GM19397 (cell line): ENCODE data around the gene ANKRD28.
"Not testable (repeated sequence)": the region's sequence is repeated elsewhere in the genome, so short reads cannot be mapped to it uniquely, and the experiment has no call there.

ENCODE experiments used
- ATAC-seq: cut with Tn5 transposase; IDR thresholded peaks from one replicate; pipeline ENCODE4 v1.9.1; 2021; ENCODE audit warnings: mild to moderate bottlenecking, moderate library complexity; ENCODE audit not compliant: unreplicated experiment

Gene ANKRD28

GRCh38 chr3:15778332-15778858 is 19.4 kb downstream of the ANKRD28 start:
- ATAC-seq: no peak

GRCh38 chr3:15774931-15775560 is 22.7 kb downstream of the ANKRD28 start:
- ATAC-seq: not testable (repeated sequence)

GRCh38 chr3:15771444-15771843 is 26.3 kb downstream of the ANKRD28 start:
- ATAC-seq: no peak

- ATAC-seq: no peak
These were observed 28.4 kb downstream of the ANKRD28 start for GRCh38 chr3:15769256-15769915.

GRCh38 chr3:15768421-15769255 is 29.1 kb downstream of the ANKRD28 start:
- ATAC-seq: peak; percentile 78

DNA sequence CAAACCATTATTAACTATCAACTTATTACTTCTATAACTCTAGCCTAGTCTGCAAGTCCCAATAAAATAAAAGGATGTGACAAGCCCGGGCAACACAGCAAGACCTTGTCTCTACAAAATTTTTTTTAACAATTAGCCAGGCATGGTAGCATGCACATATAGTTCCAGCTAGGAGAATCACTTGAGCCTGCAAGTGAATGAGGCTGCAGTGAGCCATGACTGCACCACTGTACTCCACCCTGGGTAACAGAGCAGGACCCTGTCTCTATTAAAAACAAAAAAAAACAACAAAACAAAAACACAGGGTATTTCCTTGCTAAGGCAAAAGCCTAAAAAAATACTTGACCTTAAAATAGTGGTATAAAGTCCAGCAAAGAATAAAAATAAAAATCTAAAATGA is 31.4 kb downstream of the ANKRD28 start:
- ATAC-seq: no peak

DNA sequence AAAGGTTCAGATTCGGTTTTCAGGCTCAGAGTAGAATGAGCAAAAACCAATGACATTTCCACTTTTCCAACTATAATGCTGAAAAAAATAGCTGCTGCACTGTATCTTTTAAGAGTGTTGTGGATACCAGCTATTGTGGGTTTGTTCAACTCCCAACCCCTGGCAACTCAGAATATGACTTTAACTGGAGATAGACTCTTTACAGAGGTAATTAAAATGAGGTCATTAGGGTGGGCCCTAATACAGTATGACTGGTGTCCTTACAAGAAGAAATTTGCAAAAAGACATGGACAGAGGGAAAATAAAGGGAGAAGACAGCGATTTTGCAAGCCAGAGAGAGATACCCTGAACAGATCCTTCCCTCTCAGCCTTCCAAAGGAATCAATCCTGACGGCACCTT is 39.5 kb downstream of the ANKRD28 start:
- no peak for ATAC-seq

DNA sequence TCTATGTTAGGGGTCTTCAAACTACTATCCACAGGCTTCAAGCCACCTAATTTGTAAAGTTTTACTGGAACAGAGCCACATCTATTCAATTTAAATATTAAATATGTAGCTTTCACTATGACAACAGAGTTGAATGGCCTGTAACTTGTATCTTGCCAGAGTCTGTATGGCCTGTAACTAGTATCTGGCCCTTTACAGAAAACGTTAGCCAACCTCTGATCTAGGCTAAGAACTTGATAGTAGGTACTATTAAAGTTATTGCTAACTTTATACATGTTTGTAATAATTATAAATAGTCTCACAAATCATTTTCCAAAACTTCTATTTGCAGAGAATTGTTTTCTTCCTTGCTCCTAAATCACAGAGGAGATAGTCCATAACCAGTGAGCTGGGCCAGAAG is 40.0 kb downstream of the ANKRD28 start:
- no peak for ATAC-seq

GRCh38 chr3:15756505-15756904 is 41.3 kb downstream of the ANKRD28 start:
- no peak for ATAC-seq

GRCh38 chr3:15755780-15756179 is 42.0 kb downstream of the ANKRD28 start:
- no peak for ATAC-seq

- no peak for ATAC-seq
These were observed 42.6 kb downstream of the ANKRD28 start for GRCh38 chr3:15755181-15755580.

- ATAC-seq: no peak
These were observed 43.7 kb downstream of the ANKRD28 start for GRCh38 chr3:15754047-15754446.

DNA sequence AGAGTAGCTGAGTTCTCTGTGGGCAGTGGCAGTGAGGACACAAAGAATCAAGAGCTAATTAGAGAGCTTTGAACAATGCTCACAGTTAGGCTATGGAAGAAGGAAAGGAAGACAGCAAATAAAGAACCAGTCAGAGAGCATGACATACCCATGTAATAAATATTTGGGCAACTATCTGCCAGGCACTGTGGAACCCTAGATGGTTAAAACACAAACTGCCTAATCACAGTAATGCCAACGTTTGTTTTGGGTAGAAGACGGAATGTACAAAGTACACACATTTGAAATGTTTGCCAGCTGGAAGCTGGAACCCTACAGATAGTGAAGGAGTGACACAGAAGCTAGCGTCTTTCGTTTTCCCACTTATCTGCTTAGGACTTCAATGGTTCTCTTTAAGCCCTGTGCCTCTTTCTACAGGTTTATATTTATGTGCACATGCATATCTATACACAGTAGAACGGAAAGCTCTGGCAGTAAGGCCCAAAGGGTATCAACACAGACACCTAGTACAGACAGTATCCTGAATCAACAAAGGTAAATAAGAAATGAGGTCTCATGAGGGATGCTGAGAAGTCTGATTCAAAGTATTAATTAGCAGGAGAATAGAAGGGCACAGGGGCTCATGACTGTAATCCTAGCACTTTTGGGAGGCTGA is 44.6 kb downstream of the ANKRD28 start:
- no peak for ATAC-seq

GRCh38 chr3:15750879-15751278 is 46.9 kb downstream of the ANKRD28 start:
- no peak for ATAC-seq

DNA sequence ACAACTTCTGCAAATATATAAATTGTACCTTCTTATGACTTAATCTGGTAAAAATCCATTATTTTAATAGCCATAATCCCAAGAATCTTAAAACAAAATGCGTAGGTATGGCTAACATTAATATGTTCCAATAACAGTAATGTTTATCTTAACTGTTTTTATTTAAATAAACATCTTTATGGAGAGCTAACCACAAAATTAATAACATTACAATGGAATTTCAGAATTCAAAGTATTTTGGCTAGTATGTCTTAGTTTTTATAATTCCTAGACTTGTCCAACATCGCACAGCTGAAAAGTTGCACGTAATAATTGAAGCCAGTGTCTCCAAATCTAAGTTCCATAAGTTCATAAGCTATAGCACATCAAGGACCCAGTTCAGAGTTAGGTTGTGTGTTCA is 47.6 kb downstream of the ANKRD28 start:
- no peak for ATAC-seq

- not testable (repeated sequence) for ATAC-seq
These were observed 51.9 kb downstream of the ANKRD28 start for GRCh38 chr3:15745896-15746295.

GRCh38 chr3:15744176-15744575 is 53.6 kb downstream of the ANKRD28 start:
- ATAC-seq: no peak

- ATAC-seq: no peak
These were observed 54.2 kb downstream of the ANKRD28 start for GRCh38 chr3:15743587-15744009.

GRCh38 chr3:15742236-15742635 is 55.5 kb downstream of the ANKRD28 start:
- ATAC-seq: not testable (repeated sequence)

- not testable (repeated sequence) for ATAC-seq
These were observed 59.2 kb downstream of the ANKRD28 start for GRCh38 chr3:15738616-15739005.

DNA sequence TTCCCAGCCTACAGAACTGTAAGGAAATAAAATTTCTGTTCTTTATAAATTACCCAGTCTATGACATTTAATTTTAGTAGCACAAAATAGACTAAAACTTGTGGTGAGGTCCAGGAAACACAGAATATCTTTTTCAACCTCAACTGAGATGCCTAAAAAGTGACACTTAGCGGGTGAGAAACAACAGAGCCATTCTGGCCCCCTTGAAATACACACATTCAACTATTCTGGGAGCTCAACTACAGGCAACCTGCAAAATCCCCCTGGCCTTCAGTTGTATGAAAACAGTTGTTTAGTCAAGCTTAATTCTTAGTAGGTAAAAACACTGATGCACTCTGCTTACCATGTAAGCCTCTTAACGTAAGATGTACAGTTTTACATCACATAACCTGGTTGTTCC is 66.8 kb downstream of the ANKRD28 start:
- no peak for ATAC-seq
